SK-N-SH (cell line): ENCODE measurements around the gene KCNE3. TPM values are rescaled to one million over a fixed set of nuclear protein-coding genes. Genes with fewer than 3 reads are reported as not detected.

Experiments
- CTCF ChIA-PET: fragments of 300-600, 350-600 bp; formaldehyde crosslinking; extraction: SDS; loops from one replicate; lab custom pipeline; 2021; lab: Yijun Ruan, JAX
- POLR2A ChIA-PET: fragments of 350-600 bp; sonication (Branson Sonifier 250); formaldehyde crosslinking; extraction: SDS; loops from one replicate; lab custom pipeline; 2020; ENCODE audit warnings: antibody characterized with exemption, inconsistent platforms; lab: Yijun Ruan, JAX
- DNase-seq: peaks from one replicate; pipeline ENCODE4 v3.0.0; 2012
- H2AFZ ChIP-seq: fragments of 200-600 bp; sonication (generic); 2 replicates; pipeline ENCODE4 v1.8.1; 2016; ENCODE audit warnings: antibody characterized with exemption, mild to moderate bottlenecking, low read depth
- H3F3A ChIP-seq: fragments of 200-600 bp; sonication (generic); replicated peaks from 2 replicates; pipeline ENCODE3; 2016; ENCODE audit warnings: antibody characterized with exemption, mild to moderate bottlenecking; ENCODE audit not compliant: insufficient read depth
- H3K27ac ChIP-seq, 2 experiments: fragments of 200-500 bp in 1 of 2; fragments of 200-600 bp in 1 of 2; sonication (Bioruptor generic) in 1 of 2; sonication (generic), shearing (Covaris generic) in 1 of 2; 2 replicates each; pipeline versions ENCODE4 v1.5.1 to v1.6.1; 2014 to 2016; ENCODE audit warnings: low read depth in 2 of 2, inconsistent platforms in 1 of 2, low read length in 1 of 2, mild to moderate bottlenecking in 1 of 2, mixed read lengths in 1 of 2
- H3K27me3 ChIP-seq: fragments of 200-600 bp; sonication (generic), shearing (Covaris generic); 2 replicates; pipeline ENCODE4 v1.6.1; 2016; ENCODE audit warnings: mixed run types; ENCODE audit not compliant: insufficient read depth
- H3K36me3 ChIP-seq, 2 experiments: fragments of 200-500 bp in 1 of 2; fragments of 200-600 bp in 1 of 2; sonication (Bioruptor generic) in 1 of 2; sonication (generic) in 1 of 2; replicated peaks in 1 of 2; 2 replicates each; pipeline versions ENCODE3 to v1.5.1; 2014 to 2016; ENCODE audit warnings: low read length in 1 of 2, mild to moderate bottlenecking in 1 of 2; ENCODE audit not compliant: insufficient read depth in 2 of 2, control insufficient read depth in 1 of 2
- H3K4me1 ChIP-seq, 2 experiments: fragments of 200-500 bp in 1 of 2; fragments of 200-600 bp in 1 of 2; sonication (Bioruptor generic) in 1 of 2; sonication (generic), shearing (Covaris generic) in 1 of 2; 2 replicates each; pipeline versions ENCODE4 v1.5.1 to v1.6.1; 2014 to 2016; ENCODE audit warnings: low read depth in 1 of 2, low read length in 1 of 2, mixed run types in 1 of 2; ENCODE audit not compliant: insufficient read depth in 2 of 2, control insufficient read depth in 1 of 2
- H3K4me2 ChIP-seq: fragments of 200-600 bp; sonication (generic), shearing (Covaris generic); 2 replicates; pipeline ENCODE4 v1.6.1; 2017; ENCODE audit warnings: mixed run types
- H3K4me3 ChIP-seq, 2 experiments: fragments of 200-500 bp in 1 of 2; fragments of 200-600 bp in 1 of 2; sonication (Bioruptor generic) in 1 of 2; sonication (generic), shearing (Covaris generic) in 1 of 2; 2 replicates each; pipeline versions ENCODE4 v1.5.1 to v1.8.1; 2014 to 2016; ENCODE audit warnings: low read depth in 2 of 2, inconsistent platforms in 1 of 2, low read length in 1 of 2, mild to moderate bottlenecking in 1 of 2, mixed read lengths in 1 of 2, moderate library complexity in 1 of 2
- H3K79me2 ChIP-seq: fragments of 200-600 bp; sonication (generic); 2 replicates; pipeline ENCODE4 v1.8.1; 2017; ENCODE audit warnings: mild to moderate bottlenecking; ENCODE audit not compliant: insufficient read depth
- H3K9ac ChIP-seq: fragments of 200-600 bp; sonication (generic); 2 replicates; pipeline ENCODE4 v1.6.1; 2017; ENCODE audit warnings: mixed run types
- H3K9me2 ChIP-seq: fragments of 200-600 bp; sonication (generic); 2 replicates; pipeline ENCODE4 v1.6.1; 2017; ENCODE audit warnings: mixed run types
- H3K9me3 ChIP-seq: fragments of 200-600 bp; sonication (generic); 2 replicates; pipeline ENCODE4 v1.6.1; 2017; ENCODE audit warnings: mixed run types, mild to moderate bottlenecking, moderate library complexity
- H4K20me1 ChIP-seq: fragments of 200-600 bp; sonication (generic); 2 replicates; pipeline ENCODE4 v1.6.1; 2017; ENCODE audit warnings: mild to moderate bottlenecking, mixed run types; ENCODE audit not compliant: insufficient read depth
- CHD2 ChIP-seq: fragments of 150-350 bp; IDR thresholded peaks from 2 replicates; pipeline ENCODE4 v1.6.1; 2018; ENCODE audit warnings: low read length; ENCODE audit not compliant: partially characterized antibody
- ELF1 ChIP-seq: IDR thresholded peaks from 2 replicates; pipeline ENCODE4 v1.4.0; 2012
- EP300 ChIP-seq, 2 experiments: IDR thresholded peaks; 2 replicates each; pipeline versions ENCODE4 v1.4.0 to v1.6.1; 2012; ENCODE audit warnings: borderline replicate concordance in 1 of 2, low read depth in 1 of 2, low read length in 1 of 2
- EZH2phosphoT487 ChIP-seq: fragments of 200-600 bp; sonication (generic); IDR thresholded peaks from 2 replicates; pipeline ENCODE4 v1.6.1; 2017; ENCODE audit warnings: low read depth, mixed run types, mild to moderate bottlenecking, antibody characterized with exemption, moderate library complexity, borderline replicate concordance
- FOXJ3 ChIP-seq: sonication (generic); formaldehyde crosslinking; IDR thresholded peaks from 2 replicates; pipeline ENCODE4 v1.5.1; 2020; ENCODE audit warnings: mild to moderate bottlenecking, missing genetic modification reagents
- GABPA ChIP-seq: IDR thresholded peaks from 2 replicates; pipeline ENCODE4 v1.4.0; 2012; ENCODE audit warnings: low read depth, mild to moderate bottlenecking
- GATA2 ChIP-seq: sonication (generic); formaldehyde crosslinking; IDR thresholded peaks from 2 replicates; pipeline ENCODE4 v1.5.0; 2020; ENCODE audit warnings: mild to moderate bottlenecking, missing genetic modification reagents
- IRF3 ChIP-seq: fragments of 150-350 bp; IDR thresholded peaks from 2 replicates; pipeline ENCODE4 v1.6.1; 2016; ENCODE audit warnings: mild to moderate bottlenecking, low read depth, low read length
- MEF2A ChIP-seq: IDR thresholded peaks from 2 replicates; pipeline ENCODE4 v1.4.0; 2012; ENCODE audit warnings: low read depth, borderline replicate concordance
- NFIC ChIP-seq: IDR thresholded peaks from 2 replicates; pipeline ENCODE4 v1.4.0; 2012; ENCODE audit warnings: borderline replicate concordance
- POLR2AphosphoS5 ChIP-seq: IDR thresholded peaks from 2 replicates; pipeline ENCODE4 v1.6.1; 2012; ENCODE audit warnings: low read depth, low read length
- RAD21 ChIP-seq: IDR thresholded peaks from 2 replicates; pipeline ENCODE4 v1.6.1; 2012; ENCODE audit warnings: mild to moderate bottlenecking, low read length
- RCOR1 ChIP-seq: fragments of 150-350 bp; IDR thresholded peaks from 2 replicates; pipeline ENCODE4 v1.6.1; 2017; ENCODE audit warnings: antibody characterized with exemption, low read length
- RFX5 ChIP-seq: IDR thresholded peaks from 2 replicates; pipeline ENCODE4 v1.6.1; 2012; ENCODE audit warnings: mild to moderate bottlenecking, improper control_type of control experiment, low read length
- RXRA ChIP-seq: IDR thresholded peaks from 2 replicates; pipeline ENCODE4 v1.4.0; 2012; ENCODE audit warnings: low read depth, mild to moderate bottlenecking, borderline replicate concordance
- SIN3A ChIP-seq: IDR thresholded peaks from 2 replicates; pipeline ENCODE4 v1.6.1; 2012; ENCODE audit warnings: low read depth, mild to moderate bottlenecking, low read length, moderate library complexity, borderline replicate concordance
- SMC3 ChIP-seq: IDR thresholded peaks from 2 replicates; pipeline ENCODE4 v1.6.1; 2012; ENCODE audit warnings: low read depth, low read length, improper control_type of control experiment
- TCF12 ChIP-seq: IDR thresholded peaks from 2 replicates; pipeline ENCODE4 v1.4.0; 2012
- USF2 ChIP-seq: fragments of 150-350 bp; IDR thresholded peaks from 2 replicates; pipeline ENCODE4 v1.6.1; 2017; ENCODE audit warnings: antibody characterized with exemption, low read length, low read depth, borderline replicate concordance
- WGBS: methylation state at CpG from one replicate; pipeline ENCODE4 v1.1.6; 2017; ENCODE audit warnings: low lambda C conversion rate; 5-methylcytosine and 5-hydroxymethylcytosine counted together
- polyA plus RNA-seq, 3 experiments: library from polyadenylated mRNA; depleted of rRNA; stranded (reverse); fragments of >200 nt; gene quantifications; 2 replicates each; pipeline ENCODE4 v1.2.3, GENCODE V29; 2012

The KCNE3 gene
- polyA plus RNA-seq, 1 of the 3 experiments (the other 2 are of a cell fraction): not detected

- H3F3A ChIP-seq: no peaks in the 10 kb centered on the region
- POLR2A ChIA-PET: interaction anchor here (0.9 kb wide), 1 partner anchor 20 kb away, joined by 3 read pairs; the partner anchor contains the start of gene LIPT2
- 41% methylated on average over 10 of the region's 10 CpGs for WGBS
Measured at GRCh38 chr11:74473382-74474173, 6.2 kb upstream of the KCNE3 start.

More at GRCh38 chr11:74473382-74474173, 6.2 kb upstream of the KCNE3 start:
- TF ChIP-seq FOXJ3 (CRISPR knock-in tag): no peak
- no peak for TF ChIP-seq ELF1
- no peak for TF ChIP-seq RXRA
- no peak for TF ChIP-seq CHD2
- TF ChIP-seq POLR2AphosphoS5: no peak
- no peak for TF ChIP-seq TCF12
- no peak for TF ChIP-seq USF2
- no peak for TF ChIP-seq NFIC
- TF ChIP-seq EZH2phosphoT487: no peak
- no peak for TF ChIP-seq IRF3
- TF ChIP-seq RFX5: no peak
- no peak for TF ChIP-seq GABPA
- TF ChIP-seq GATA2 (CRISPR knock-in tag): no peak
- TF ChIP-seq RCOR1: no peak
- TF ChIP-seq SIN3A: no peak
- TF ChIP-seq RAD21: no peak
- TF ChIP-seq EP300 (IDR thresholded peaks at IDR 0.05; ENCODE audit: borderline replicate concordance in 1 of 2, low read depth in 1 of 2, low read length in 1 of 2): no peak
- no peak for TF ChIP-seq SMC3
- TF ChIP-seq MEF2A: no peak
- H3K4me2 ChIP-seq: no peak overlapping the region
- no peak overlapping the region for H3K4me3 ChIP-seq
- H3K4me1 ChIP-seq: peaks cover 0 to 2% of the 10 kb centered on the region in 2 experiments; a peak in 1 of 4 replicates
- H3K79me2 ChIP-seq: no peaks in the 10 kb centered on the region
- no peaks in the 10 kb centered on the region for H4K20me1 ChIP-seq
- no peak overlapping the region for H2AFZ ChIP-seq
- no peaks in the 10 kb centered on the region for H3K36me3 ChIP-seq
- H3K9me2 ChIP-seq: no peaks in the 10 kb centered on the region
- no peak overlapping the region for H3K9ac ChIP-seq
- H3K27ac ChIP-seq: no peak overlapping the region
- CTCF ChIA-PET: interaction anchor here (0.7 to 1.5 kb wide), 2 partner anchors 20 to 21 kb away, joined by 3 to 7 read pairs; no protein-coding TSS in a partner anchor
- no peak for DNase-seq
- H3K27me3 ChIP-seq: peaks cover 6% of the 10 kb centered on the region; the same call in 1 of the 2 replicates
- no peaks in the 10 kb centered on the region for H3K9me3 ChIP-seq
